Aorta (tissue), 4 donors: ENCODE results near the gene ZNF514. TPM values are rescaled to one million over a fixed set of nuclear protein-coding genes. Genes with fewer than 3 reads are reported as not detected.

Experiments used
- polyA plus RNA-seq, 2 donors: library from polyadenylated mRNA; stranded (reverse); fragments of 200-250 nt; gene quantifications; one replicate each; pipeline ENCODE4 v1.2.3, GENCODE V29; 2013
- total RNA-seq, 2 donors: library from RNA; stranded (reverse); fragmentation: NEBNext Ultra II Directional; extraction: Animal tissue kit (Norgen Biotek cat#: 25700); gene quantifications; one replicate each; pipeline ENCODE4 v1.2.1, GENCODE V29; 2021
- donor health status: healthy with polysubstance abuse.
- donor health status: Bipolar disorder and iron deficiency.
- donor health status: DM: no; HTN: no; CAD: no.
- donor health status: DM: yes; HTN: yes; CAD: no.

The ZNF514 gene
- total and polyA plus RNA-seq, 4 donors = 7.6 to 30.7 (median 15.4) TPM

Other genes starting within 250 kb of the ZNF514 start
- gene MAL, start 134.1 kb downstream of the ZNF514 start, total RNA-seq = 1 to 10 TPM; 1.2 to 1.9 TPM
- gene MAL, start 134.1 kb downstream of the ZNF514 start, polyA plus RNA-seq = 1 to 10 TPM in 1 of 2 donors, under 1 TPM in 1; 0.49 to 2.0 TPM
- gene MRPS5, start 38.0 kb downstream of the ZNF514 start, total RNA-seq = 10 to 100 TPM; 31.2 to 38.3 TPM
- gene MRPS5, start 38.0 kb downstream of the ZNF514 start, polyA plus RNA-seq = 10 to 100 TPM; 34.3 to 57.1 TPM
- 1 to 10 TPM; 3.1 to 5.9 TPM for gene ZNF2, start 6.0 kb upstream of the ZNF514 start, total RNA-seq
- 1 to 10 TPM; 1.3 to 2.3 TPM for gene ZNF2, start 6.0 kb upstream of the ZNF514 start, polyA plus RNA-seq
- gene ZNF892, start 47.7 kb upstream of the ZNF514 start, total RNA-seq = 1 to 10 TPM; 4.3 to 8.3 TPM
- gene ZNF892, start 47.7 kb upstream of the ZNF514 start, polyA plus RNA-seq = under 1 TPM in 1 of 2 donors, not detected in 1; 0.64 TPM
- gene PROM2, start 114.6 kb upstream of the ZNF514 start, total RNA-seq = 1 to 10 TPM; 1.4 to 2.8 TPM
- 1 to 10 TPM in 1 of 2 donors, not detected in 1; 1.4 TPM for gene PROM2, start 114.6 kb upstream of the ZNF514 start, polyA plus RNA-seq
- 10 to 100 TPM in 1 of 2 donors, 1 to 10 TPM in 1; 7.7 to 10.7 TPM for gene KCNIP3, start 137.5 kb upstream of the ZNF514 start, total RNA-seq
- gene KCNIP3, start 137.5 kb upstream of the ZNF514 start, polyA plus RNA-seq = 1 to 10 TPM; 2.9 to 7.6 TPM
- gene FAHD2A, start 242.9 kb upstream of the ZNF514 start, total RNA-seq = 10 to 100 TPM; 17.7 to 23.3 TPM
- 10 to 100 TPM; 22.4 to 22.8 TPM for gene FAHD2A, start 242.9 kb upstream of the ZNF514 start, polyA plus RNA-seq